GM12892 (cell line): ENCODE results near the gene PDE6D.
"Not testable (repeated sequence)": the region's sequence is repeated elsewhere in the genome, so short reads cannot be mapped to it uniquely, and the experiment has no call there.

ENCODE experiments used
- DNase-seq: peaks from one replicate; pipeline ENCODE4 v3.0.0; 2011; ENCODE audit not compliant: insufficient read length
- FAIRE-seq: peaks from 2 replicates; lab custom pipeline; 2011; peaks lifted over from hg19 to GRCh38; lab: Jason Lieb, UNC
- POLR2A ChIP-seq: IDR thresholded peaks from 2 replicates; pipeline ENCODE4 v1.6.1; 2011; ENCODE audit warnings: low read depth, low read length, control low read depth
- POLR2AphosphoS5 ChIP-seq: IDR thresholded peaks from 2 replicates; pipeline ENCODE4 v1.6.1; 2011; ENCODE audit warnings: low read depth, low read length, control low read depth
- TAF1 ChIP-seq: IDR thresholded peaks from 2 replicates; pipeline ENCODE4 v1.6.1; 2011; ENCODE audit warnings: low read depth, mild to moderate bottlenecking, control low read depth, low read length, borderline replicate concordance

PDE6D gene

GRCh38 chr2:231715499-231715837, 65.6 kb downstream of the PDE6D start:
- FAIRE-seq (no peak), DNase-seq (no peak)
- TF ChIP-seq TAF1 (no peak), POLR2A (no peak), POLR2AphosphoS5 (no peak)

DNA sequence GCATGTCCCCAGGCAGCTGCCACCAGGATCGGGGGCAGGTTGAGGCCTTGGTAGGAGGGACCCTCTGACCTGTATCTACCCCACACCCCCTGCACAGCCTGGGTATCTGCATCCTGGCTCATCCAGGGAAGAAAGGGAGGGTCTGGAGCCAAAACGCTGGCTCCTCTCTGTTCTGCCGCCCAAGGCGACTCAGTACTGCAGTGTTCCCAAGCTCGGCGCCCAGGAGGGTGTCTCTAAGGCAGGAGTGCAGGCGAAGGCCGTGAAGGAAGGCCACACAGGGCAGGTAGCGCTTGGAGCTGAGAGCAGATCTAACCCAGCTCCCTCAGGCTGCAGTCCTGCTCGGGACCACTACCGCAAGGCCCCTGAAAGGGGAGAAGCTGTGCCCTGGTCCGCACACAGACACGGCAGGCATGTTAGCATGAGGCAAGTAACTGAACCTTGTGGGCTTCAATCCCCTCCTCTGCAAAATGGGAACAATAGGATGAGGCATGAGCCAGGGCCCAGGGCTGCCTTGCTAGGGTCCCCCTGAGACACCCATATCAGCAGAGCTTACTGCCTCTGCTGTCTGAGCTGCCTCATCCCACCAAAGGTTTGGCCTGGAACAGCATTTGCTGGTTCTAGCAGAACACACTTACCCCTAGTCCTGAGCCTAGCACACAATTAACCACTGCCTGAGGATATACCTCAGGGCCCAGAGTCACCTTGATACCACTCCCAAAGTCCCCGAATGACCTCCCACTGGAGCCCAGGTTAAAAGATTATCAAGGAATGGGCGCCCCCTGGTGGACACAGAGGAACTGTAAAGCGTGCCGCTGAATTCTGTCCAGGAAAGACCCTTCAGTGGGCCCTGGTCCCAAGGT, 66.2 kb downstream of the PDE6D start:
- DNase-seq (no peak), FAIRE-seq (peak; percentile 75)
- TF ChIP-seq POLR2AphosphoS5: no peak
- TF ChIP-seq POLR2A: no peak
- no peak for TF ChIP-seq TAF1

GRCh38 chr2:231713730-231714638, 67.1 kb downstream of the PDE6D start:
- no peak for TF ChIP-seq TAF1
- TF ChIP-seq POLR2AphosphoS5: peak; percentile 97
- TF ChIP-seq POLR2A: peak; percentile 89
- FAIRE-seq (peak; percentile 78), DNase-seq (no peak)

GRCh38 chr2:231713406-231713729, 67.7 kb downstream of the PDE6D start:
- not testable (repeated sequence) for FAIRE-seq, DNase-seq

- not testable (repeated sequence) for DNase-seq, FAIRE-seq
Observed at GRCh38 chr2:231712451-231713021, 68.5 kb downstream of the PDE6D start.

- peak; percentile 69; the same call in 1 of the 2 replicates for TF ChIP-seq POLR2AphosphoS5
- TF ChIP-seq POLR2A: no peak; the same call in 1 of the 2 replicates
- TF ChIP-seq TAF1: no peak
- no peak for DNase-seq
- FAIRE-seq: no peak
Observed at GRCh38 chr2:231711677-231712450, 69.2 kb downstream of the PDE6D start.

- TF ChIP-seq POLR2AphosphoS5 (no peak), TAF1 (no peak), POLR2A (no peak)
- DNase-seq: no peak
- no peak for FAIRE-seq
Observed at GRCh38 chr2:231710799-231711676, 70.0 kb downstream of the PDE6D start.

DNA sequence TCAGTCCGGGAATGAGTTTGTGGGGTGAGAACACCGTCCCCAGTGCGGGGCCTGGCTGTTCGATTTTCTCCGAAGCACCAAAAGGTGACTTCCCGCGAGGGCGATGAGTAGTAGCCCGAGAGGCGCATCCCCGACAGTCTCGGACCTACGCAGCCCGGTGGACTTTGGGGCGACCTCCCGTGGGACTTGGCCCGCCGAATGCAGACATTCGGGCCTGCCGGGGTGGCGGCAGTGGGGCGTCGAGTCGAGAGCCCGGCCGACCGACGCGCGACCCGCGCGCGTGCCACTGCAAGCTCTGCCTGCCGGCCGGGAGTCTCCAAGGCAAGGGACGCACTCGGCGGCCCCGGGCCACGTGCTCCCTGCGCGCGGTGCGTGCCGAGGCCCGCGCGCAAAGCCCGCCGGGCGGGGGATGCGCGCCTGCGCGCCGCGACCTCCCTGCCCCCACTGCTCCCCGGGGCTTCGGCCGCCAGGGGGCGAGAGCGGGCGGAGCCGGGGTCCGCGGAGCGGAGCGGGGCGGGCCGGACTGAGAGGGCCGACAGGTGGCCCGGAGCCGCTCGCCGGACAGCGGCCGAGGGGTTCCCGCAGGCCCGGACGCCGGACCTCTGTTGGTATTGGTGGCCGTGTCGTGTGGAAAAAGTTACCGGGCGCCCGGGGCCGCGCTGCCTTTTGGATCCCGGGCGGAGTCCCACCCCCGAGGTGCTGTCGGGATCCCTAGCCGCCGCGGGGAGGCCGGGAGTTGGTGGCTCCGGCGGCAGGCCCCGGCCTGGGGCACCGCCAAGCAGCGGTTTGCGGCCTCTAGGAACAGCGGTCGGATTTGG, 70.9 kb downstream of the PDE6D start:
- TF ChIP-seq TAF1 (peak; percentile 55; the same call in 1 of the 2 replicates), POLR2A (peak; percentile 94), POLR2AphosphoS5 (peak; percentile 92)
- peak; percentile 91 for FAIRE-seq
- peak; percentile 86 for DNase-seq

GRCh38 chr2:231709636-231709980, 71.5 kb downstream of the PDE6D start:
- no peak for DNase-seq
- no peak for FAIRE-seq
- TF ChIP-seq POLR2A (no peak), TAF1 (no peak), POLR2AphosphoS5 (no peak)
